Measurements from ENCODE around the gene SLC44A3. TPM values are rescaled to one million over a fixed set of nuclear protein-coding genes. Genes with fewer than 3 reads are reported as not detected.

Gene SLC44A3
- total and polyA plus RNA-seq, 2 donors (not counting 1 experiment from before 2014, with no cell fraction given): 3.9 to 9.7 TPM

GRCh38 chr1:94799206-94799605, 21.0 kb upstream of the SLC44A3 start:
- Histone ChIP-seq H3K27ac (ENCODE audit: insufficient read depth, low read length) (no peak overlapping the region), H3K4me2 (ENCODE audit: extremely low read depth, insufficient read depth, low read length) (no peak overlapping the region), H3K9me3 (ENCODE audit: control insufficient read depth, insufficient read depth, low read depth, low read length) (no peaks in the 10 kb centered on the region), H3K4me3 (replicated peaks in 1 of 4; ENCODE audit: control extremely low read depth in 1 of 4, insufficient read depth in 1 of 4, low read depth in 3 of 4, low read length in 4 of 4) (no peak overlapping the region), H3K36me3 (ENCODE audit: control insufficient read depth, insufficient read depth, low read length) (no peaks in the 10 kb centered on the region), H2AFZ (ENCODE audit: low read length) (no peak overlapping the region), H3K27me3 (ENCODE audit: control insufficient read depth, insufficient read depth, low read length) (no peaks in the 10 kb centered on the region), H3K4me1 (ENCODE audit: control insufficient read depth, extremely low read depth, insufficient read depth, low read length) (peaks cover 21% of the 10 kb centered on the region), H4K20me1 (ENCODE audit: control insufficient read depth, extremely low read depth, insufficient read depth, low read length) (no peaks in the 10 kb centered on the region), H3K79me2 (ENCODE audit: control insufficient read depth, insufficient read depth, low read length) (no peaks in the 10 kb centered on the region), H3K9ac (ENCODE audit: insufficient read depth, low read length) (no peak overlapping the region)
- TF ChIP-seq CTCF (conservative IDR thresholded peaks at IDR 0.05 in 1 of 2, IDR thresholded peaks at IDR 0.05 in 1 of 2; ENCODE audit: low read depth in 1 of 2, low read length in 2 of 2) (no peak), EZH2 (IDR thresholded peaks at IDR 0.05; ENCODE audit: low read length, missing control alignments) (no peak)
- peak in 1 of 2 donors; percentile 54 for DNase-seq (ENCODE audit: low read depth in 2 of 2)

- no peak for TF ChIP-seq EZH2 (IDR thresholded peaks at IDR 0.05; ENCODE audit: low read length, missing control alignments)
- TF ChIP-seq CTCF (conservative IDR thresholded peaks at IDR 0.05 in 1 of 2, IDR thresholded peaks at IDR 0.05 in 1 of 2; ENCODE audit: low read depth in 1 of 2, low read length in 2 of 2): peak; percentile 42 to 54
- H3K27ac ChIP-seq (ENCODE audit: insufficient read depth, low read length): peak overlapping the region; percentile 40
- DNase-seq (ENCODE audit: low read depth in 2 of 2): peak; percentile 85 to 96
- peak overlapping the region; percentile 72 for H2AFZ ChIP-seq (ENCODE audit: low read length)
- H4K20me1 ChIP-seq (ENCODE audit: control insufficient read depth, extremely low read depth, insufficient read depth, low read length): no peaks in the 10 kb centered on the region
- H3K4me3 ChIP-seq (replicated peaks in 1 of 4; ENCODE audit: control extremely low read depth in 1 of 4, insufficient read depth in 1 of 4, low read depth in 3 of 4, low read length in 4 of 4): peak overlapping the region in 2 of 4 experiments; percentile 5 to 42
- peak overlapping the region; percentile 71 for H3K4me2 ChIP-seq (ENCODE audit: extremely low read depth, insufficient read depth, low read length)
- no peaks in the 10 kb centered on the region for H3K36me3 ChIP-seq (ENCODE audit: control insufficient read depth, insufficient read depth, low read length)
- no peaks in the 10 kb centered on the region for H3K79me2 ChIP-seq (ENCODE audit: control insufficient read depth, insufficient read depth, low read length)
- no peaks in the 10 kb centered on the region for H3K9me3 ChIP-seq (ENCODE audit: control insufficient read depth, insufficient read depth, low read depth, low read length)
- H3K27me3 ChIP-seq (ENCODE audit: control insufficient read depth, insufficient read depth, low read length): no peaks in the 10 kb centered on the region
- H3K4me1 ChIP-seq (ENCODE audit: control insufficient read depth, extremely low read depth, insufficient read depth, low read length): peaks cover 24% of the 10 kb centered on the region
- no peak overlapping the region for H3K9ac ChIP-seq (ENCODE audit: insufficient read depth, low read length)
Observed at GRCh38 chr1:94801919-94802546, 18.1 kb upstream of the SLC44A3 start.

GRCh38 chr1:94803106-94803505, 17.1 kb upstream of the SLC44A3 start:
- TF ChIP-seq CTCF (conservative IDR thresholded peaks at IDR 0.05 in 1 of 2, IDR thresholded peaks at IDR 0.05 in 1 of 2; ENCODE audit: low read depth in 1 of 2, low read length in 2 of 2) (no peak), EZH2 (IDR thresholded peaks at IDR 0.05; ENCODE audit: low read length, missing control alignments) (no peak)
- H2AFZ ChIP-seq (ENCODE audit: low read length): no peak overlapping the region
- H3K9me3 ChIP-seq (ENCODE audit: control insufficient read depth, insufficient read depth, low read depth, low read length): no peaks in the 10 kb centered on the region
- H3K4me3 ChIP-seq (replicated peaks in 1 of 4; ENCODE audit: control extremely low read depth in 1 of 4, insufficient read depth in 1 of 4, low read depth in 3 of 4, low read length in 4 of 4): no peak overlapping the region
- peak overlapping the region; percentile 20 for H3K4me2 ChIP-seq (ENCODE audit: extremely low read depth, insufficient read depth, low read length)
- no peaks in the 10 kb centered on the region for H3K36me3 ChIP-seq (ENCODE audit: control insufficient read depth, insufficient read depth, low read length)
- peaks cover 24% of the 10 kb centered on the region for H3K4me1 ChIP-seq (ENCODE audit: control insufficient read depth, extremely low read depth, insufficient read depth, low read length)
- H3K27ac ChIP-seq (ENCODE audit: insufficient read depth, low read length): no peak overlapping the region
- no peaks in the 10 kb centered on the region for H3K79me2 ChIP-seq (ENCODE audit: control insufficient read depth, insufficient read depth, low read length)
- no peak for DNase-seq (ENCODE audit: low read depth in 2 of 2)
- H4K20me1 ChIP-seq (ENCODE audit: control insufficient read depth, extremely low read depth, insufficient read depth, low read length): no peaks in the 10 kb centered on the region
- H3K9ac ChIP-seq (ENCODE audit: insufficient read depth, low read length): no peak overlapping the region
- H3K27me3 ChIP-seq (ENCODE audit: control insufficient read depth, insufficient read depth, low read length): no peaks in the 10 kb centered on the region
